ENCODE results near the gene MAGEA1.
"Not testable (repeated sequence)": the region's sequence is repeated elsewhere in the genome, so short reads cannot be mapped to it uniquely, and the experiment has no call there.

The MAGEA1 gene

GRCh38 chrX:153164733-153165132, 14.4 kb upstream of the MAGEA1 start:
- TF ChIP-seq CTCF (IDR thresholded peaks at IDR 0.05; ENCODE audit: control insufficient read depth, extremely low read depth, insufficient read depth): no peak
- no peak for DNase-seq (ENCODE audit: low read depth)

DNA sequence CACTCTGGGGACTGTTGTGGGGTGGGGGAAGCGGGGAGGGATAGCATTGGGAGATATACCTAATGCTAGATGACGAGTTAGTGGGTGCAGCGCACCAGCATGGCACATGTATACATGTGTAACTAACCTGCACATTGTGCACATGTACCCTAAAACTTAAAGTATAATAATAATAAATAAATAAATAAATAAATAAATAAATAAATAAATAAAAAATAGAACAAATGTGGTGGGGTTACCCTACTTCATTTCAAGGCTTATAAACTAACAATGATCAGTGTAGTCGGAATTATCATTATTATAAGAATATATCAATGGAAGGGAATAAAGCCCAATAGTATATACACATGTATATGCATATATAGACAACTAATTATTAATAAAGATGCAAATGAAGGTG, 10.7 kb upstream of the MAGEA1 start:
- not testable (repeated sequence) for H3K4me3 ChIP-seq (ENCODE audit: low read depth, low read length); DNase-seq (ENCODE audit: low read depth)

More at GRCh38 chrX:153164733-153165132, 14.4 kb upstream of the MAGEA1 start:
- no peak overlapping the region for H3K4me3 ChIP-seq (ENCODE audit: low read depth, low read length)

DNA sequence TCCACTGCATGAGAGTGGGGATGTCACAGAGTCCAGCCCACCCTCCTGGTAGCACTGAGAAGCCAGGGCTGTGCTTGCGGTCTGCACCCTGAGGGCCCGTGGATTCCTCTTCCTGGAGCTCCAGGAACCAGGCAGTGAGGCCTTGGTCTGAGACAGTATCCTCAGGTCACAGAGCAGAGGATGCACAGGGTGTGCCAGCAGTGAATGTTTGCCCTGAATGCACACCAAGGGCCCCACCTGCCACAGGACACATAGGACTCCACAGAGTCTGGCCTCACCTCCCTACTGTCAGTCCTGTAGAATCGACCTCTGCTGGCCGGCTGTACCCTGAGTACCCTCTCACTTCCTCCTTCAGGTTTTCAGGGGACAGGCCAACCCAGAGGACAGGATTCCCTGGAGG, 2.7 kb downstream of the MAGEA1 start:
- no peak overlapping the region for H3K4me3 ChIP-seq (ENCODE audit: low read depth, low read length)
- DNase-seq (ENCODE audit: low read depth): no peak
- TF ChIP-seq CTCF (IDR thresholded peaks at IDR 0.05; ENCODE audit: control insufficient read depth, extremely low read depth, insufficient read depth): no peak

DNA sequence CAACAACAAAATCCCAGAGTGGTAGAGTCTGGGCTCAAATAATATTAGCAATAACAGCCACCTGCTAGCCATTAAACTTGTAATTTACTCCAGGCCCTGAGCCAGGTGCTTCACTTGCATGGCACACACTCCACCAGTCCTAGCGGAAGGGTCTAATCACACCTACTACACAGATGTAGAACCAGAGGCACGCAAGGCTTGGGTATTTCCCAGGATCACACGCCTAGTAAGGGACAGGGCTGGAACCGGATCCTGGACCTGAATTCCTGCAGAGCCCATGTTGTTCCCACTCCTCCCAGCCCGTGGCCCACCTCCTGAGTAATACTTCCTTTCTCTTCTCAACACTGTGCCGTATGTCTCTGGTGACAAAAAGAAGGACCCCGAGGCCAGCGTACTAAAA, 5.7 kb downstream of the MAGEA1 start:
- TF ChIP-seq CTCF (IDR thresholded peaks at IDR 0.05; ENCODE audit: control insufficient read depth, extremely low read depth, insufficient read depth): no peak
- H3K4me3 ChIP-seq (ENCODE audit: low read depth, low read length): no peak overlapping the region
- DNase-seq (ENCODE audit: low read depth): no peak

GRCh38 chrX:153190381-153190780, 11.3 kb downstream of the MAGEA1 start:
- no peak for TF ChIP-seq CTCF (IDR thresholded peaks at IDR 0.05; ENCODE audit: control insufficient read depth, extremely low read depth, insufficient read depth)
- DNase-seq (ENCODE audit: low read depth): no peak
- no peak overlapping the region for H3K4me3 ChIP-seq (ENCODE audit: low read depth, low read length)

DNA sequence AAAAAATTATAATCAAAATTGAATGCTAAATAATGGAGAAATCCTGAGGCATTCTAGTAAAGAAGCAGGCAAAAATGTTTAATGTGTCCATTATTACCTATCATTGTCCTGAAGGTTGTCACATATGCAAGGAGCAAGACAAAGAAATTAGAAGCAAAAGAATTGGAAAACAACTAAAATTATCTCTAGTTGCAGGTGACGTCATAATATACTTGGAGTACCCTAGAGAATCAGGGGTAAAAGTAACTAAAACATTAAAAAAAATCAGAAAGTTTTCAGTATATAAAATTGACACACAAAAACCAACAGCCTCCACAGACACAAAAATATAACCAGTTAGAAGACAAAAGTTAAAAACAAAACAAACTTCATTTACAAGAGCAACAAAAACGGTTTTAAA, 21.4 kb downstream of the MAGEA1 start:
- no peak for DNase-seq (ENCODE audit: low read depth)
- no peak for TF ChIP-seq CTCF (IDR thresholded peaks at IDR 0.05; ENCODE audit: control insufficient read depth, extremely low read depth, insufficient read depth)
- H3K4me3 ChIP-seq (ENCODE audit: low read depth, low read length): no peak overlapping the region

DNA sequence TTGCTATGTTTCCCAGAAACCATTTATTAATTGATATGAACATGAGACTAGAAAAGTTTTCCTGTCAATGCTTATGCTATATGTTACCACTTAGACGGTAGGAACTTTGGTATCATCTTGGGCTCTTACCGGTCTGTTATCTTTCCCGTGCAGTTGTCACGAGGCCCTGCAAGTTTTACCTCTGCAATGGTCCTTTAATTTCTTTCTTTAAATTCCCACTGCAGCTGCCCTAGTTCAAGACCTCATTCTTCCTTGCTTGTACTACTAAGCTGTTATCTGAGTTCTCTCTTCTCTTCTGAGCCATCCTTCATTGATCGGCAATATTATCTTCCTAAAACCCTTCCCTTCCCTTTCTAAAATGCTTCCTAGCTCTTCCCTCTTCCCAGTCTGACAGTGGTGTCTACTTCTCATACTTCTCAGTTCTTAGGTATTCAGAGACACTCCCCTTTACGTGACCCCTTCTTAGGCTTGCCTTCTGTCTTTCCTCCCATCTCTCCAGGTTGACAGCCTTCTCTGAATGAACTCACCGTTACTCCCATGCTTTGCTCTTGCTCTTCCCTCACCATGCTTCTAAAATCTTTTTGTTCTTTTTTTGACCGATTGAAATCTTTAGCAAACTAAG, 27.5 kb downstream of the MAGEA1 start:
- H3K4me3 ChIP-seq (ENCODE audit: low read depth, low read length): no peak overlapping the region
- no peak for TF ChIP-seq CTCF (IDR thresholded peaks at IDR 0.05; ENCODE audit: control insufficient read depth, extremely low read depth, insufficient read depth)
- no peak for DNase-seq (ENCODE audit: low read depth)
